ENCODE measurements around the gene SLX4.

SLX4 gene

DNA sequence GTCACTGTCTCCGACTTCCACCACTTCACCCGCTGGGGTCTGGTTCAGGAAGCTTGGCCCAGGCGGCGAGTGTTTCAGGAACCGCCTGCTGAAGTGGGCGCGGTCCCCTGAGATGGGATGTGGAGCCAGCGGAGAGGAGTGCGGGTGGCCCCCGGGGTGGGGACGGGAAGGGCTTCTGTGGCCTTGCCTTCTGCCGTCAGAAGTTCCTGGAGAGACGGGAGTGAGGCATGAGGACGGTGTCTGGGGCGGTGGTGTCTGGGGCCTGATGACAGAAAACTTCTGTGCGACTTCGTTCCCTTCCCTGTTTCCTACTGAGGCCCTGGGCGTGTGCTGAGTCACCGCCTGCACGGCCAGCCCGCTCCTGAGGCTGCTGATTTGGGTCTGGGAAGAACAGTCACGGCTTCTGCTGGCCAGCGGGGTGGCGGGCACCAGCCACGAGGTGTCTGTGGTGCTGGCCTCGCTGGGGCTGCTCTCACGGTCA lies 21.9 kb downstream of the SLX4 start:
- TF ChIP-seq, protein P1, sequence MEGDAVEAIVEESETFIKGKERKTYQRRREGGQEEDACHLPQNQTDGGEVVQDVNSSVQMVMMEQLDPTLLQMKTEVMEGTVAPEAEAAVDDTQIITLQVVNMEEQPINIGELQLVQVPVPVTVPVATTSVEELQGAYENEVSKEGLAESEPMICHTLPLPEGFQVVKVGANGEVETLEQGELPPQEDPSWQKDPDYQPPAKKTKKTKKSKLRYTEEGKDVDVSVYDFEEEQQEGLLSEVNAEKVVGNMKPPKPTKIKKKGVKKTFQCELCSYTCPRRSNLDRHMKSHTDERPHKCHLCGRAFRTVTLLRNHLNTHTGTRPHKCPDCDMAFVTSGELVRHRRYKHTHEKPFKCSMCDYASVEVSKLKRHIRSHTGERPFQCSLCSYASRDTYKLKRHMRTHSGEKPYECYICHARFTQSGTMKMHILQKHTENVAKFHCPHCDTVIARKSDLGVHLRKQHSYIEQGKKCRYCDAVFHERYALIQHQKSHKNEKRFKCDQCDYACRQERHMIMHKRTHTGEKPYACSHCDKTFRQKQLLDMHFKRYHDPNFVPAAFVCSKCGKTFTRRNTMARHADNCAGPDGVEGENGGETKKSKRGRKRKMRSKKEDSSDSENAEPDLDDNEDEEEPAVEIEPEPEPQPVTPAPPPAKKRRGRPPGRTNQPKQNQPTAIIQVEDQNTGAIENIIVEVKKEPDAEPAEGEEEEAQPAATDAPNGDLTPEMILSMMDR (IDR thresholded peaks at IDR 0.05; ENCODE audit: low read length) = no peak
- TF ChIP-seq EZH2 (optimal IDR thresholded peaks at IDR 0.05; ENCODE audit: low read depth, low read length) = no peak
- H3K27me3 ChIP-seq (replicated peaks; ENCODE audit: insufficient read depth, low read length) = no peaks in the 10 kb centered on the region
- H3K9me2 ChIP-seq (replicated peaks; ENCODE audit: insufficient read depth, low read length) = no peaks in the 10 kb centered on the region
- no peak overlapping the region for H3K4me3 ChIP-seq (ENCODE audit: low read length)
- no peak for DNase-seq
- no peaks in the 10 kb centered on the region for H3K36me3 ChIP-seq (replicated peaks; ENCODE audit: insufficient read depth, low read length)
- H3K4me2 ChIP-seq (ENCODE audit: low read depth, low read length) = no peak overlapping the region
- H2AFZ ChIP-seq (ENCODE audit: low read length) = no peak overlapping the region
- H3K4me1 ChIP-seq (ENCODE audit: low read length) = no peaks in the 10 kb centered on the region
- no peaks in the 10 kb centered on the region for H3K9me3 ChIP-seq (replicated peaks; ENCODE audit: insufficient read depth, low read length)
- no peak overlapping the region for H3K27ac ChIP-seq (ENCODE audit: low read length)
- H3K9ac ChIP-seq (ENCODE audit: low read length) = no peak overlapping the region
- H4K20me1 ChIP-seq (ENCODE audit: insufficient read depth, low read length) = no peaks in the 10 kb centered on the region
- H3F3A ChIP-seq (ENCODE audit: insufficient read depth, low read length) = no peaks in the 10 kb centered on the region
- H3K79me2 ChIP-seq (ENCODE audit: low read length) = no peaks in the 10 kb centered on the region

GRCh38 chr16:3589001-3589400 lies 22.4 kb downstream of the SLX4 start:
- TF ChIP-seq EZH2 (optimal IDR thresholded peaks at IDR 0.05; ENCODE audit: low read depth, low read length) (no peak), EZH2phosphoT487 (IDR thresholded peaks at IDR 0.05; ENCODE audit: low read length) (no peak)
- TF ChIP-seq, protein P1 (IDR thresholded peaks at IDR 0.05; ENCODE audit: low read length) = no peak
- Histone ChIP-seq H3K27me3 (replicated peaks; ENCODE audit: insufficient read depth, low read length) (no peaks in the 10 kb centered on the region), H3K9ac (ENCODE audit: low read length) (no peak overlapping the region), H3K4me3 (ENCODE audit: low read length) (no peak overlapping the region), H3K4me1 (ENCODE audit: low read length) (no peaks in the 10 kb centered on the region), H3F3A (ENCODE audit: insufficient read depth, low read length) (no peaks in the 10 kb centered on the region), H3K4me2 (ENCODE audit: low read depth, low read length) (no peak overlapping the region), H4K20me1 (ENCODE audit: insufficient read depth, low read length) (no peaks in the 10 kb centered on the region), H3K9me3 (replicated peaks; ENCODE audit: insufficient read depth, low read length) (no peaks in the 10 kb centered on the region), H3K36me3 (replicated peaks; ENCODE audit: insufficient read depth, low read length) (no peaks in the 10 kb centered on the region), H2AFZ (ENCODE audit: low read length) (no peak overlapping the region), H3K27ac (ENCODE audit: low read length) (no peak overlapping the region), H3K9me2 (replicated peaks; ENCODE audit: insufficient read depth, low read length) (no peaks in the 10 kb centered on the region), H3K79me2 (ENCODE audit: low read length) (no peaks in the 10 kb centered on the region)
- no peak for DNase-seq

DNA sequence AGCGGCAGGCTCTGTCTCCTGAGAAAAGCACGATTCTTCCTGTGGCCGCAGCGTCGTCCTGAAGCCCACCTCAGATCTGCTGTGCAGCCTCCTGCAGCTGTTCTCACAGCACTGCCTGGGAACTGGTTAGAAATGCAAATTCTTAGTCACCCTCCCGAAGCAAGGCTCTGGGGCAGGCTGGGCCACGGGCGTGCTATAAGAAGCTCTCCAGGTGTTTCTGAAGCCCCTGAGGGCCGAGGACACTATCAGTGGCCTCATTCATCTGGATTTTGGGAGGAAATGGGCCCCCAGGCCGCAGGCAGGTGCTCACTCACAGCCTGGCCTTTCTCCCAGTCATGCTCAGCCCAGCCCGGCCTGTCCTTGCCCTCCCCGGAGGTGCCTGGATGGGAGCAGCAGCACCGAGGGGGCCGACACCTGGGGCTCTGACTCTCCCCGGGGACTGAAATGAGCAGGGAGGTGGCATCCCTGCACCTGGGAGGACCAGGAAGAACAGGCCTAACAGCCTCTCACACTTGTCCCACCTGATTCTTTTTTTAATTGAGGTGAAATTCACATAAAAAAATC lies 23.8 kb downstream of the SLX4 start:
- H3K4me1 ChIP-seq (ENCODE audit: low read length) = no peaks in the 10 kb centered on the region
- no peaks in the 10 kb centered on the region for H3K9me3 ChIP-seq (replicated peaks; ENCODE audit: insufficient read depth, low read length)
- no peak overlapping the region for H3K4me2 ChIP-seq (ENCODE audit: low read depth, low read length)
- no peaks in the 10 kb centered on the region for H3K9me2 ChIP-seq (replicated peaks; ENCODE audit: insufficient read depth, low read length)
- H3K36me3 ChIP-seq (replicated peaks; ENCODE audit: insufficient read depth, low read length) = no peaks in the 10 kb centered on the region
- no peak overlapping the region for H3K27ac ChIP-seq (ENCODE audit: low read length)
- H3K9ac ChIP-seq (ENCODE audit: low read length) = no peak overlapping the region
- TF ChIP-seq EZH2 (optimal IDR thresholded peaks at IDR 0.05; ENCODE audit: low read depth, low read length) = no peak
- TF ChIP-seq, protein P1 (IDR thresholded peaks at IDR 0.05; ENCODE audit: low read length) = no peak
- no peak for TF ChIP-seq EZH2phosphoT487 (IDR thresholded peaks at IDR 0.05; ENCODE audit: low read length)
- no peaks in the 10 kb centered on the region for H4K20me1 ChIP-seq (ENCODE audit: insufficient read depth, low read length)
- no peak overlapping the region for H3K4me3 ChIP-seq (ENCODE audit: low read length)
- H3K27me3 ChIP-seq (replicated peaks; ENCODE audit: insufficient read depth, low read length) = no peaks in the 10 kb centered on the region
- H3K79me2 ChIP-seq (ENCODE audit: low read length) = no peaks in the 10 kb centered on the region
- H2AFZ ChIP-seq (ENCODE audit: low read length) = no peak overlapping the region
- DNase-seq = no peak
- no peaks in the 10 kb centered on the region for H3F3A ChIP-seq (ENCODE audit: insufficient read depth, low read length)

Data from MM.1S (cell line).